Stimulated activated CD4-positive, alpha-beta T cell treated with anti-CD3 and anti-CD28 coated beads, Interleukin-1b, Interleukin-23, amount 100 ng/mL, for 48 hours (primary cell): ENCODE results near the gene TOX3.

Experiments used
- DNase-seq: peaks from one replicate; pipeline ENCODE4 v3.0.0-alpha.2; 2020

TOX3 gene

GRCh38 chr16:52563767-52564611, 17.0 kb upstream of the TOX3 start:
- DNase-seq, result no peak

GRCh38 chr16:52562770-52563169, 15.8 kb upstream of the TOX3 start:
- DNase-seq, result no peak

DNA sequence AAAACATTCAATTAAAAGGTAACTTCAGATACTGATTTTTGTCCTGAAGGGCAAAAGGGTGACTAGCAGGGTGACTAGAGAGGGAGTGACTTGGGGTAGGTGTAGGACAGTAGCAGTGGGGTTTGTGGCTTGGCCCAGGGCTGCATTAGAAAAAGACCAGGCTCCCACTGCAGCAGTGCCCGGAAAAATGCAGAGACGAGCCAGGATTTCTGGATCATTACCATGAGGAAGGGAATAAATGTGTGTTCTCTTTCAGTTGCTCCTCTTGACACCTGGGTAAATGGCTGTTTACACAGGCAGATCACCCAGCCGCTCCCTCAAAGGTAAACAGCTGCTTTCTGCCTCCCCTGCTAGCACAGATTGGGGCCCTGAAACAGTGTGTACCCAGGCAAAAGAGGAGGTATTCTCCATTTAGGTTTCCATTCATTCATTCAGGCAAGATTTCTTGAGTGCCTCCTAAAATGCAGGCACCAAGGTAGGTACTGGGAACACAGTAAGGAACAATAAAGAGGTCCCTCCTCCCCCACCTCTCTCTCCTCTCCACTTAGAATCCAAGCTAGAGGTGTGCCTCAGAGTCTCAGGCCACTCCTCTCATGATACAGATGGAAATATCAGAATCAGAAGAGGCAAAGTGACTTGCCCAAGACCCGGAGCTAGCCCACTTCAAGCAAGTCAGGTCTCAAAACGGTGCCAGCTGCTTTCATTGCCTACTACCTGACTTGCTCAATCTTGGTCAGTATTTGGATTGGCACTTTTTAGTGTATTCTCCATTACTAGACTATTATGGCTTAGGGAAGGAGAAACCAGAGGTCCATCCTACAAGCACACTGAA, 15.2 kb upstream of the TOX3 start:
- DNase-seq, result no peak

GRCh38 chr16:52558448-52558847, 11.5 kb upstream of the TOX3 start:
- DNase-seq, result no peak

GRCh38 chr16:52557236-52557635, 10.3 kb upstream of the TOX3 start:
- no peak for DNase-seq

DNA sequence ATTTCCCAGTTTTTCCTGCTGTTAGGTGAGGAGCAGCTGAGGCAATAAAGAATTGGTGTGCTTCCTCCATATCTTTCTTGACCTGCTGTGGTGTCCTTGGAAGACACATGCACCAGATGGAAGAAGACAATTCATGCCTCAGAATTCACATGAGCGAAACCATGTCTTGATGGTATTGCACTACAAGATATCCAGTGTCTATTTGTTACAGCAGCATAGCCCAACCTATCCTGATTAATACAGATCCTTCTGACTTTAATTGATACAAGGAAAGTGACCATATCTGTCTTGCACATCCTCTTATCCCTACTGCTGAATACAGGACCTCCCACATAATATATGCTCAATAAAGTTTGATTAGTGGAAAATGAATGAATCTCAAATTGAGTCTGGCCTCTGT, 9.1 kb upstream of the TOX3 start:
- no peak for DNase-seq

- no peak for DNase-seq
Observed at GRCh38 chr16:52555572-52555971, 8.6 kb upstream of the TOX3 start.

DNA sequence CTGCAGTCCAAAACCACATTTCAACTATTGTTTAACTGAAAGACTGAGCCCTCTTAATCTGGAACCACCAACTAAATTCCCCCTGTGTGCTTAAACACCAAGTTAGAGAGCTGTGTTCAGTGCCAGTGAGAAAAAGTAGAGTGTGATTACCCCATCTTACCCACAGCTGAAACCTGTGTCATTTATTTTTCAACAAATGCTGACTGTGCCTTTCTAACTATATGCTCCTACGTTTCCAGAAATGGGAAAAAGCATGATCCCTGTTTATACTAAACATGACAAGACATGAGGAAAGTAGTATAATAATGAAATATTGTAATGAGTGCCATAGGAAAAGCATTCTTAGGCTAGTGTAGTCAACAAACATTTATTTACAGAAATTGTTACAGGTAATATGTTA, 7.4 kb upstream of the TOX3 start:
- no peak for DNase-seq

DNA sequence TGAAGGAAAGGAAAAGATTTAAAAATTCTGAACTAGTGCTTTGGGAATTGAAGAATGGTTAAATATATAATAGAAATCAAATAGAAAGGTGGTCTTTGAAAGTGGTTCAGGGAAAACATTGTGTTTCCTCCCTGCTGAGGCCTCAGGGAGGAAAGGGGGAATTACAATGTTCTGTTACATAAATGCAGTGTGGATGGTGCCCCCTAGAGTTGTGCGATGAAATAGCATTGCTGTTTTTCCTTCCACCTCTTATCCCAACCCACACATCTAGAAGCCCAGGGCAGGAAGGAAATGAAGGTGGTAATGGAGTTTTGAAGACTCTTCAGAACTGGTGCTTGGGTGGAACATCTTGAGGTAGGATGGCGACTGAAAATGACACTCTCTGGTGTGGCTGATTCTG, 6.4 kb upstream of the TOX3 start:
- DNase-seq, result no peak

DNA sequence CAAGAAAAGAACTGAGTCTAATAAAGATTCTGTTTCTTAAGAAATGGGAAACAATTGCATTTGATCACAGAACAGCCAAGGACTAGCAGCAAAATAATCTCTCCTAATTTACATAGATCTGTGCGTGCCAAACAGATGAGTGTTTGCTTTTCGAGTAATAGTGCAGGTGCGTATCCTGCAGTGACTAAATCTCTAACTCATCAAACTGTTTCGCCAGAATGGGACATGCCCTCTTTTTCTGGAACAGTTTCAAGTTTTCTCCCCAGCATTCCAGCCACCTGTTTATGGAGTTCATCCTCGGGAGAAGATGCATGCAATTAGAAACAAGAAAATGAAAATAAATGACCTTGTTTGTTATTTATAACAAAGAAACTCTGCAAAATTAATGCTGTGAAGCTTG, 5.7 kb upstream of the TOX3 start:
- DNase-seq, result no peak

DNA sequence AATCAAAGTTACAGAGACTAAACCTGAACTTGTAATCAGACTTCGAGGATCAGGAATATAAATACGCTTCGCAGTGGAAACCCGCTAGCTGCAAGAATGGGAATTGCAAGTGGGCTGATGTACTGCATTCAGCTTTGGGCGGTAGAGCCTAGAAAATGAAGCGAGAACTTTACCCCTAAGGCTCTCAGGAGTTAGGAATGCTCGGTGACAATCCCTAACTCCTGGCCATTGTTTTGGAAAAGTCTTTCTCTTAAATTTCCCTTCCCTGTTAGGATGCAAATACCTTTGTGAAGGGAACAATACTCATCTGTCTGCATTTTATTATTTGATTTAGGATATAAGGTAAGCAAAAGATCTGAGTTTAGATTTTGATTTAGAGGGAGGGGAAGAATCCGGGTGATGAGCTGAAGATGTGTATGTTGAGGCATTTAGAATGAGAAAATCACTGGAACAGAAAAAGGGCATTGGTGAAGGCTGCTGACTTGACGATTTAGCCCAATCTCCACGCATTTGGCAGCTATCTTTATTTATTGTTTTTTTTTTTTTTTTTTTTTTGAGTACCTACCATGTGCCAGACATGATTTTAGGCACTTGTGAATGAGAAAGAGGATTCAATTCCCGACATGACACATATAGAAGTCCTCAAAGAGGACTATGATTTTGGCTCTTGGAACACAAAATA, 2.2 kb upstream of the TOX3 start:
- no peak for DNase-seq

- DNase-seq, result no peak
Observed at GRCh38 chr16:52548261-52549010, 1.5 kb upstream of the TOX3 start.

DNA sequence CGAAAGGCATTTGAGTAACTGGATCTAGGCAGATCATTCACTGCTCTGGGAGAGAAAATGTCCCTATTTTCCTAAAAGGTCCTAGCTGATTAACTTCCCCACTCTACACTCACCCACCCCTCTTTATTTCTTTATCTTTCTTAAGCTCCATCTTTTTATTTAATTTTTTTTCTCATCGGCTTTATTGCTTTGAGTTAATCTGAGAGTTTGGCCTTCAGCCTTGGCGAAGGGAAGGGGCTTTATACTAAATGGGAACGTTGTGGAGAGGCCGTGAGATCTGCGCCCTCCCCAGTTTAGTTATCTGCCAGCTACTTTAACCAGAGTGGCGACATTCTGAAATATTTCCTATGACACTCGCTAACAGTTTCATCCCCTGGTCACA, 882 bp upstream of the TOX3 start:
- no peak for DNase-seq

DNA sequence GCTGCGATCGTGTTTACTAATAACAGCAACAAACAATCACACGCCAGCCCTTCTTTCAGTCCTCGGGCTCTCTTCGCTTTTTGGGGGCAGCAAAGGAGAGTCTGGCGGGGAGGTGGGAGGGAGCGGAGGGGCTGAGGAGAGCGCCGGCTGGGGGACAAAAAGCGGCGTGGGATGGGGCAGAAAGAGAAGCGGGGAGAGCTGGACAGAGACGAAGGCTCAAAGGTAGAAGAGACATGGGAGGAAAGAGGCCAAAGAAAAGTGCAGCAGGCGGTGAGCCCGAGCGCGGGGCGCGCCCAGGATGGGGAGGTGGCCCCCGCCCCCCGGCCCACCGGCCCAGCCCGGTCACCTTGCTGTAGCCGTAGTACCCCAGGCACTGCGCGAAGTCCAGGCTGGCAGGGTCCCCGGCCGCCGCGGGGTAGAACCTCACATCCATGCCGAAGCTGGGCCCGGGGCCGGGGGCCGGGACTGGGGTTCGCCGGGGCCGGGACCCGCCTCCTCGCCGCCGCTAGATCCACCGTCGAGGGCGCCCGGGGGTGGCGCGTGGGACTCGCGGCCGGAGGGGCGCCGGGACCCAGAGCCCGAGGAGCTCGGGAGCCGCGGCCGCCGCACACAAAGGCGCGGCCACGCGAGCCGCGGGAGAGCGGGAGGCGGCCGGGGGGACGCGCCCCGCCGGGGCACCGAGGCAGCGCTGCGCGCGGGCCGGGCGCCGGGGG, 496 bp downstream of the TOX3 start:
- DNase-seq, result no peak

- DNase-seq, result no peak
Observed at GRCh38 chr16:52545898-52546266, 1.1 kb downstream of the TOX3 start.

- no peak for DNase-seq
Observed at GRCh38 chr16:52545222-52545897, 1.6 kb downstream of the TOX3 start.

GRCh38 chr16:52544703-52545102, 2.2 kb downstream of the TOX3 start:
- DNase-seq, result no peak

DNA sequence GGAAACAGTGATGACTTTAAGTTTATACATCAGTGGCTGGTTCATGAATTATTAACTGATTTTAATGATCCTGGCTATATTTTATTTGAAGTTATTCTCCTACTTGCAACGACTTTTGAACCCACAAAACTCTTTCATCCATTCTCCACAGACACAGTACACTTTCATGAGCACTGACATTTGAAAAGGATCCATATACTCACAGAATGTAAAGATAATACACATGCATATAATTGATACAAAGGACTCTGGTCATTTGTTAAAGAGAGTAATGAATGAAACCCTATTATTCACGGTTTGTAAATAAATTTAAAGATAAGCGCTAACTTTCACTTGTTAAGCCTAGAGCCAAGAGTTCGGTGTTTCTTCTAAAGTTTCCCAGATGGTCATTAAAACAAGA, 3.3 kb downstream of the TOX3 start:
- DNase-seq, result no peak

DNA sequence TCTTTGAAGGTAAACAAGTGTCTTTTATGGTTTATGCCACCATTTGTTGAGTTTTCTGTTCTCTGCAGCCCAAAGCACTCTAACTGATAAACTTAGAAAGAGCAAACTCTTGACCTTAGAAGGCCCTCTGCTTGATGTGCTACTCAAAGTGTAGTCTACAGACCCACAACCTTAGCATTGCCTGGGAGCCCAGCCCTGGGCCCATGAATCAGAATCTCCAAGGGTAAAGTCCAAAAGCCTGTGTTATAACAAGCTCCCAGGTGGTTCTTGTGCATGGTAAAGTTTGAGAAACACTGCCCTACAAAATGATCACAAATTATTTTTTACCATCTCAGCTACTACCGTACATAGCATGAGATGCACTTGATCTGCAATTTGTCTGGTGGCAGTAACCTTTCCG, 6.0 kb downstream of the TOX3 start:
- no peak for DNase-seq

GRCh38 chr16:52539191-52539590, 7.8 kb downstream of the TOX3 start:
- no peak for DNase-seq

GRCh38 chr16:52538511-52538910, 8.4 kb downstream of the TOX3 start:
- DNase-seq, result no peak

DNA sequence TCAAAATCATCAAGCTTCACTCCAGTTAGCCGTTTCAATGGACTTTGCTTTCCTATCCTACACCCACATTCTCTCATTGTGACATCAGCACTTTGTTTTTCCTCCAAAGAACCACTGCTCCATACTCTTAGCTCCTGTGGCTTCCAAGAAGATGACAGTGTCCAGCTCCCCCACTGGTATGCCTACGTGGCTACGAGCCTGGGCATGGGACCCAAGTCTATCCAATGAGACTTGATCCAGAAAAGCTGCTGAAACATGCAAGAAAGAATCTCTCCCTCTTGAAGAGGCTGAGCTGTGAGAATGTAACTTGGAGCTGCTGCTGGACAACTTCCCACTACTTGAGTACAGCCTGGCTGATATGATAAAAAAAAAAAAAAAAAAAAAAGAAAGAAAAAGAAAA, 9.4 kb downstream of the TOX3 start:
- no peak for DNase-seq
